Spinal cord (tissue), 10 donors: ENCODE results near the gene DHCR24. TPM values are rescaled to one million over a fixed set of nuclear protein-coding genes. Genes with fewer than 3 reads are reported as not detected.

Experiments
- DNase-seq, 6 donors: peaks; one replicate each; pipeline versions ENCODE4 v3.0.0 to v3.0.0-alpha.2; 2013 to 2015; ENCODE audit warnings: low spot score in 6 of 6, low read depth in 4 of 6
- H3K27ac ChIP-seq: one replicate; pipeline ENCODE4 v1.5.1; 2013; ENCODE audit warnings: low read depth, low read length, control low read depth
- H3K27me3 ChIP-seq: one replicate; pipeline ENCODE4 v1.6.1; 2013; ENCODE audit warnings: low read length; ENCODE audit not compliant: control insufficient read depth, insufficient read depth
- H3K36me3 ChIP-seq: one replicate; pipeline ENCODE4 v1.6.1; 2013; ENCODE audit warnings: low read length; ENCODE audit not compliant: control insufficient read depth, insufficient read depth
- H3K4me1 ChIP-seq: one replicate; pipeline ENCODE4 v1.6.1; 2013; ENCODE audit warnings: low read length; ENCODE audit not compliant: control insufficient read depth, insufficient read depth
- H3K4me3 ChIP-seq: one replicate; pipeline ENCODE4 v1.5.1; 2013; ENCODE audit warnings: low read depth, low read length, control low read depth
- H3K9me3 ChIP-seq: one replicate; pipeline ENCODE4 v1.6.1; 2013; ENCODE audit warnings: low read length; ENCODE audit not compliant: control insufficient read depth, insufficient read depth
- WGBS: methylation state at CpG from one replicate; pipeline ENCODE4 v1.1.5; 2013; ENCODE audit warnings: missing lambda C conversion rate; ENCODE audit not compliant: insufficient coverage; 5-methylcytosine and 5-hydroxymethylcytosine counted together
- polyA plus RNA-seq, 2 donors: library from polyadenylated mRNA; unstranded; fragments of 120-200 nt; gene quantifications; one replicate each; pipeline ENCODE4 v1.2.1, GENCODE V29; 2013; ENCODE audit not compliant: insufficient read length in 2 of 2
- total RNA-seq, 2 donors: library from RNA; depleted of rRNA in 1 of 2; stranded (reverse); fragments of 120-200 nt in 1 of 2; fragments of >200 nt in 1 of 2; gene quantifications; one replicate each; pipeline versions ENCODE4 v1.2.3 to v1.2.4, GENCODE V29; 2013 to 2014
- donor health status: healthy.

DHCR24 gene
- total and polyA plus RNA-seq, 4 donors = 73.2 to 138 (median 113) TPM

DNA sequence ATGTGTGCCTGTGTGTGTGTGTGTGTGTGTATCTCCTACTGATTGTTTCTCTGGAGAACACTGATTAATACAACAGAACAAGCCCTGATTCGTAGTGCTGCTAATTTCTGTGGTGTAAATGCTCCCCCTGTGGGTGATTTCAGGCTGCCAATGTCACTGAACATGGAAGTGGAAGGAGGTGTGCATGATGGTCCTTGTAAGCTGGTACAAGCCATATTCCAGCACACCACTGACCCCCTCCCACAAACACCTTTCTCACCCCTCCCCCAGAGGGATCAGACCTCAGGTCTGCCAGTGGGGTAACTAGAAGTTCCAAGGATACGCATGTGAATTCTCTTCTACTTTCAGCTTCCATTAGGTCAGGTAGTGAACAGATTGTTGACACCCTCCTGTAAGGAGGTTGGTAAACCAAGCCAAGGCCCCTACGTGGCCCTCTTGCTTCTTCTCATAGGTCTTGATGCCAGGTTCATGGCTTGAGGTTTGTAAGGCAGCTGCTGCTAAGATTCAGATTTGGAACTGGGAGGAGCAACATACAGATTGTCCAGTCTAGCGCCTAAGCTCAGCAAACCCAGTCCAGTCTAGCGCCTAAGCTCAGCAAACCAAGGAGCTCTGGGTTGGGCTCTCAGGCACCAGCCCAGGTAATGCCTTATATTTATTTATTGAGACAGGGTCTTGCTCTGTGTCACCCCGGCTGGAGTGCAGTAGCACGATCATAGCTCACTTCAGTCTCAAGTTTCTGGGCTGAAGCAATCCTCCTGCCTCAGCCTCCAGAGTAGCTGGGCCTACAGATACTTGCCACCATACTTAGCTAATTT lies 38.7 kb downstream of the DHCR24 start:
- peak in 1 of 6 donors; percentile 11 for DNase-seq

DNA sequence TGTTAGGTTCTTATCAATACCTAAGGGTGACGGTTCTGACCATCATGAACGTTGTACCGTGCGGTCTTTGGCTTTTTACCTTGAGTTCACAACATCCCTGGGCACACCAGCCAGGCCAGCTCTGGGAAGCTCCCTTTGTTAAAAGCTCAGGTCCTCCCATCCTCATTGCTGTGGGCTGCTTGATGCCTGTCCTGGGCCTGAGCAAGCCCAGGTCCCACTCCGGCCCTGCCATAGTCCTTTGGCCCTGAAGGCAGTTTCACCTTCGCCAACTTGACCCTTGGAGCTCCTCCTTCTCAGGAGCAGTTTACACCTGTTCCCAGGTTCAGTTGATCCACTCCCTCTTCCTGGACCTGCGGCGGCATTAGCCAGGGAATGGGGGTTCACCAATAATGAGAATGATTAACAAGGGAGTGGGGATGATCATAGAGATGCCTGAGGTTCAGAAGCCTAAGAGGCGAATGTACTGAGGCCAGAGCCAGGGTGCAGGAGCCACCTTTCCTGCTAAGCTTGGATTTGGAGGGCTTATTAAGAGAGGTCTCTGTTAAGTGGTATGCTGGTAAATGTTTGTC lies 40.2 kb downstream of the DHCR24 start:
- H3K9me3 ChIP-seq = no peaks in the 10 kb centered on the region
- no peaks in the 10 kb centered on the region for H3K4me1 ChIP-seq
- H3K4me3 ChIP-seq = no peak overlapping the region
- no peaks in the 10 kb centered on the region for H3K27me3 ChIP-seq
- H3K27ac ChIP-seq = no peak overlapping the region
- 80% methylated on average over 7 of the region's 9 CpGs for WGBS
- DNase-seq = no peak
- H3K36me3 ChIP-seq = peaks cover 47% of the 10 kb centered on the region

More for the DNA sequence above, 38.7 kb downstream of the DHCR24 start:
- 94% methylated on average over 6 of the region's 7 CpGs for WGBS
- H3K9me3 ChIP-seq = no peaks in the 10 kb centered on the region
- H3K27me3 ChIP-seq = no peaks in the 10 kb centered on the region
- H3K4me3 ChIP-seq = no peak overlapping the region
- no peak overlapping the region for H3K27ac ChIP-seq
- no peaks in the 10 kb centered on the region for H3K4me1 ChIP-seq
- peaks cover 60% of the 10 kb centered on the region for H3K36me3 ChIP-seq

DNA sequence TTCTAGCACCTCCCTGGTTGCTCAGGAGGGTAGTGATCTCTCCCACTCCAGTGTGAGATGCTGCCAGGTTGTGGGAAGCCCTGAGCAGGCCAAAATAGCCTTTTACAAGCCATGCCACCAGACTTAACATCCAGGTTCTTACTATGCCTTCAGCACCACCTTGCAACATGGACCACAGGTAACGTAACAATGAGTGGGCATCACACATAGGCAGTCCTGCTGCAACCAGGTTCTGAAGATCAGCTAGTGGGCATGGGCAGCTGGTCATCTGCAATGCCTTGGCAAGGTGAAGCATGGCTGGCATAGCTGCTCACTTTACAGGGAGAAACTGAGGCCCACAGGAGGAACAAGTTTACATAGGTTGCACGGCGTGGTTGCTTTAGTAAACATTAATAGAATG lies 40.7 kb downstream of the DHCR24 start:
- H3K4me3 ChIP-seq = no peak overlapping the region
- 94% methylated on average over 3 of the region's 3 CpGs for WGBS
- DNase-seq = no peak
- H3K36me3 ChIP-seq = peaks cover 42% of the 10 kb centered on the region
- no peaks in the 10 kb centered on the region for H3K9me3 ChIP-seq
- no peak overlapping the region for H3K27ac ChIP-seq
- H3K27me3 ChIP-seq = no peaks in the 10 kb centered on the region
- H3K4me1 ChIP-seq = no peaks in the 10 kb centered on the region

DNA sequence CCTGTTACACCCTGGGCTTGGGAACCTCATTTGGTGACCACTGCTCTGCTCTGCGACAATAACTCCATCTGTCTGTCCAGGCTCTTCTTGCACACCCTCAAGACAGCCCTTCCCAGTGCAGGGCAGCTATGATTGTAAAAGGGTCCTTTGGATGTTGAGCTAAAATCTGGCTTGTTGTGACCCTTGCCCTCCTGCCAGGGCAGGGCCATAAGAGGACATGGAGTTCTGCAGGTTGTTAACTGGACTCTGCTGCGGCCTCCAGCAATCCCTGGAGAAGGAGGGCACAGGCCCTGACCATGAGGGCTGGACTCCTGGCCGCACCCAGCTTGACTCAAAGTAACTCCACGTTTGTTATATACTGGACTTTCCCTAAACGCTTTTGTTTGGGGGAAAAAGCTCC lies 41.2 kb downstream of the DHCR24 start:
- peaks cover 36% of the 10 kb centered on the region for H3K36me3 ChIP-seq
- no peak for DNase-seq
- no peaks in the 10 kb centered on the region for H3K9me3 ChIP-seq
- H3K4me1 ChIP-seq = no peaks in the 10 kb centered on the region
- WGBS = 100% methylated on average over 2 of the region's 5 CpGs
- H3K27me3 ChIP-seq = no peaks in the 10 kb centered on the region
- no peak overlapping the region for H3K4me3 ChIP-seq
- H3K27ac ChIP-seq = no peak overlapping the region

DNA sequence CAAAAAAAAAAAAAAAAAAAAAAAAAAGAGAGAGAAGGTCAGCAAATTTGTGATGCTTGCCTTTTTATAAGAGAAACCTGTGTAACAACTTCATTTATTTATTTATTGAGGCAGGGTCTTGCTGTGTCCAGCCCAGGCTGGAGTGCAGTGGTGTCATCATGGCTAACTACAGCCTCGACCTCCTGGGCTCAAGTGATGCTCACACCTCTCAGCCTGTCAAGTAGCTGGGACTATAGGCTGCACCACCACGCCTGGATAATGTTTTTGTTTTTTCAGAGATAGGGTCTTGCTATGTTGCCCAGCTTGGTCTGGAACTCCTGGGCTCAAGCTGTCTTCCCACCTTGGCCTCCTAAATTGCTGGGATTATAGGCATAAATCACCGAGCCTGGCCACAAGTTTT lies 42.4 kb downstream of the DHCR24 start:
- no peaks in the 10 kb centered on the region for H3K9me3 ChIP-seq
- H3K4me3 ChIP-seq = no peak overlapping the region
- no peaks in the 10 kb centered on the region for H3K4me1 ChIP-seq
- H3K27ac ChIP-seq = no peak overlapping the region
- DNase-seq = no peak
- H3K27me3 ChIP-seq = no peaks in the 10 kb centered on the region
- peaks cover 25% of the 10 kb centered on the region for H3K36me3 ChIP-seq
- 100% methylated on average over 1 of the region's 3 CpGs for WGBS

DNA sequence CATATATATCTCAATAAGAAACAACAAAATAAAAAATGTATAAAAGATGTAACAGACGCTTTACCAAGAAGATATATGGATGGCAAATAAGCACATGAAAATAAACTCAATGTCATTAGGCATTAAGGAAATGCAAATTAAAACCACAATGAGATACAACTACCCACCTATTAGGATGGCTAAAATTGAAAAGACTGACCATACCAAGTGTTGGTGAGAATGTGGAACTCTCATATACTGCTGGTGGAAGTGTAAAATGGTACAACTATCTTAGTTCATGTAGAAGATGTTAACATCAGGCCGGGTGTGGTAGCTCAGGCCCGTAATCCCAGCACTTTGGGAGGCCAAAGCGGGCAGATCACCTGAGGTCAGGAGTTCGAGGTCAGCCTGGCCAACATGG lies 43.5 kb downstream of the DHCR24 start:
- H3K36me3 ChIP-seq = peaks cover 18% of the 10 kb centered on the region
- no peak overlapping the region for H3K4me3 ChIP-seq
- DNase-seq = no peak
- no peaks in the 10 kb centered on the region for H3K4me1 ChIP-seq
- H3K9me3 ChIP-seq = no peaks in the 10 kb centered on the region
- H3K27me3 ChIP-seq = no peaks in the 10 kb centered on the region
- H3K27ac ChIP-seq = no peak overlapping the region
- 62% methylated on average over 2 of the region's 5 CpGs for WGBS

DNA sequence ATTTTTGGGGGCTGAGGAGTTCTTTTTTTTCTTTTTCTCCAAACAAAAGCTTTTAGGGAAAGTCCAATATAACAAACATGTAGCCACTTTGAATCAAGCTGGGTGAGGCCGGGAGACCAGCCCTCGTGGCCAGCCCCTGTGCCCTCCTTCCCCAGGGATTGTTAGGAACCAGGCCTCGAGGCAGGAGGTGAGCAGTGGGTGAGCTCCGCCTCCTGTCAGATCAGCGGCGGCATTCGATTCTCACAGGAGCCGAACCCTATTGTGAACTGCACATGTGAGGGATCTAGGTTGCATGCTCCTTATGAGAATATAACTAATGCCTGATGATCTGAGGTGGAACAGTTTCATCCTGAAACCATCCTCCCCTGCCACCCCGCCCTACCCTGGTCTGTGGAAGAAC lies 44.0 kb downstream of the DHCR24 start:
- no peak overlapping the region for H3K4me3 ChIP-seq
- H3K9me3 ChIP-seq = no peaks in the 10 kb centered on the region
- no peaks in the 10 kb centered on the region for H3K4me1 ChIP-seq
- peaks cover 13% of the 10 kb centered on the region for H3K36me3 ChIP-seq
- H3K27me3 ChIP-seq = no peaks in the 10 kb centered on the region
- DNase-seq = no peak
- no peak overlapping the region for H3K27ac ChIP-seq
- WGBS = 69% methylated on average over 4 of the region's 9 CpGs

DNA sequence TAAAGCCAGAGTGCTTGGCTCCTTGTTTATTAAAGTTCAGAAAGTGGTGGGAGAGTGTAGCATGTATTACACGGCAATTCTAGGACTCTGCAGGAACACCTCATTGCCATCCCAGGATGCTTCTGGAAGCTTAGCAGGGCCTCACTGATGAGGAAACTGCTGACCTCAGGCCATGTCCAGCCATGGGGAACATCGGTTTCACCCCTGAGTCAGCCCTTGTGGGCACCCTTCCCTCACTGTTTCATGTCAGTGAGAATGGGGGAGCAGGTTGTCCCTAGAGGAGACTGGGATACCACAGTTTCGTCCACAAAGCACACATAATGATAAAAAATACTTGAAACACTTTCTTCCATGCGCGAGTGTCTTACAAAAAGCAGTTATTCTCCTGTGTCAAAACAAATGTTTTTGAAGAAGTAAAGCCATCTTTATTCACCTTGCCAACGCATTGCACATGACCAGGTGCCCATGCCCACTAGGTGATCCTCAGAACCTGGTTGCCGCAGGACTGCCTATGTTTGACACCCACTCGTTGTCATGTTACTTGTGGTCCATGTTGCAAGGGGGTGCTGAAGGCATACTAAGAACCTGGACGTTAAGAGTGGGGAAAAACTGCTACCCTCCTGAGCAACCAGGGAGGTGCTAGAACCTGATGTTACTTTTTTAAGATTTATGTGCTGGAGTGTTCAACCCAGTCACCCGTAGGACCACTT lies 44.6 kb downstream of the DHCR24 start:
- Histone ChIP-seq H3K4me3 (no peak overlapping the region), H3K4me1 (no peaks in the 10 kb centered on the region), H3K27me3 (no peaks in the 10 kb centered on the region), H3K36me3 (peaks cover 12% of the 10 kb centered on the region), H3K27ac (no peak overlapping the region), H3K9me3 (no peaks in the 10 kb centered on the region)
- 88% methylated on average over 5 of the region's 10 CpGs for WGBS
- no peak for DNase-seq

DNA sequence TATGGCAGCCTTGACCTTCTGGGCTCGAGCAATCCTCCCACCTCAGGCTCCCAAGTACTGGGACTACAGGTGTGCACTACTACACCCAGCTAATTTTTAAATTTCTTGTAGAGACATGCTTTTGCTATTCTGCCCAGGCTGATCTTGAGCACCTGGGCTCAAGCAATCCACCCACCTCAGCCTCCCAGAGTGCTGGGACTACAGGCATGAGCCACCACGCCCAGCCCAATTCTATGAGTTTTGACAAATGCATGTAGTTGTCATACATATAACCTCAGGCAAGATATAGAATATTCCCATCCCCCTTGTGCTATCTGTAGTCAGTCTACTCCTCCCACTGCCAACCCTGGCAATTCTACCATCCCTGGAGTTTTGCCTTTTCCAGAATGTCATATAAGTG lies 47.2 kb downstream of the DHCR24 start:
- 64% methylated on average over 2 of the region's 2 CpGs for WGBS
- Histone ChIP-seq H3K4me3 (no peak overlapping the region), H3K27me3 (no peaks in the 10 kb centered on the region), H3K27ac (no peak overlapping the region), H3K9me3 (no peaks in the 10 kb centered on the region), H3K36me3 (peaks cover 5% of the 10 kb centered on the region), H3K4me1 (no peaks in the 10 kb centered on the region)
- no peak for DNase-seq
